ENCODE data around the gene DDR2.

The DDR2 gene

DNA sequence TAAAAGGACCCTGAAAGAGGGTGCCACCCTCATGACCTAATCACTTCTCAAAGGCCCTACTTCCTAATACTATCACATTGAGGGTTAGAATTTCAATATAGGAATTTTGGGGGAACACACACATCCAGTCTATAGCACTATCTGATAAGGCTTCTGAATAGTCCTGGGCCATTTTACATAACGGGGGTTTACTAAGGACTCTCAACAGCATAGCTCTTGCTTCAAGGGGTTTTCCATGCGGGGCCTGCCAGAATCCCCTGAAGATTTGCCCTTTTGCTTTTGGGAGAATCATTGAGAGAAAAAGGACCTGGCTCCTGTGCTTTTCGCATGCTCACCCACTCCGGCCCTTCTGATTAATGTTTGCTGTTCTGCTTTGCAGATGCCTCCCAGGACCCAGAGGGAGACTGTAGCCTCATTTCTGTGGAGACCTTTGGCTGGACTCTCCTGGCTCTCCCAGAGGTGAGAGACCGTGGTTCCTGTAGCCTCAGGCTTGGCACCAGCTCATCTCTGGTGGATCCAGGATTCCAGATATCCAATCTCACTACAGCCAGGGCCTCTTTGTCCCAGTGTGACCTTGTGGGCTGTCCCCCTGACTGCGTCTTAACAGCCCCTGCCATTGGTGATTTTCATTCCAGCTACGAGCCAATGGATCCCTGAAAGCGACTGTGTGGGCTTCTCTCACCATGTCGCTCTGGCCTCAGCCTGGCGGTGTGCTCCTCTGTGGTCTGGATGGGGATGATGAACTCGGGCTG lies 72.6 kb downstream of the DDR2 start:
- DNase-seq (ENCODE audit: low spot score), result no peak
- H3K4me3 ChIP-seq, result no peak overlapping the region
- TF ChIP-seq, protein P1, sequence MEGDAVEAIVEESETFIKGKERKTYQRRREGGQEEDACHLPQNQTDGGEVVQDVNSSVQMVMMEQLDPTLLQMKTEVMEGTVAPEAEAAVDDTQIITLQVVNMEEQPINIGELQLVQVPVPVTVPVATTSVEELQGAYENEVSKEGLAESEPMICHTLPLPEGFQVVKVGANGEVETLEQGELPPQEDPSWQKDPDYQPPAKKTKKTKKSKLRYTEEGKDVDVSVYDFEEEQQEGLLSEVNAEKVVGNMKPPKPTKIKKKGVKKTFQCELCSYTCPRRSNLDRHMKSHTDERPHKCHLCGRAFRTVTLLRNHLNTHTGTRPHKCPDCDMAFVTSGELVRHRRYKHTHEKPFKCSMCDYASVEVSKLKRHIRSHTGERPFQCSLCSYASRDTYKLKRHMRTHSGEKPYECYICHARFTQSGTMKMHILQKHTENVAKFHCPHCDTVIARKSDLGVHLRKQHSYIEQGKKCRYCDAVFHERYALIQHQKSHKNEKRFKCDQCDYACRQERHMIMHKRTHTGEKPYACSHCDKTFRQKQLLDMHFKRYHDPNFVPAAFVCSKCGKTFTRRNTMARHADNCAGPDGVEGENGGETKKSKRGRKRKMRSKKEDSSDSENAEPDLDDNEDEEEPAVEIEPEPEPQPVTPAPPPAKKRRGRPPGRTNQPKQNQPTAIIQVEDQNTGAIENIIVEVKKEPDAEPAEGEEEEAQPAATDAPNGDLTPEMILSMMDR (IDR thresholded peaks at IDR 0.05), result no peak
- H3K27ac ChIP-seq, result peak overlapping the region in 1 of 2 donors; percentile 8

DNA sequence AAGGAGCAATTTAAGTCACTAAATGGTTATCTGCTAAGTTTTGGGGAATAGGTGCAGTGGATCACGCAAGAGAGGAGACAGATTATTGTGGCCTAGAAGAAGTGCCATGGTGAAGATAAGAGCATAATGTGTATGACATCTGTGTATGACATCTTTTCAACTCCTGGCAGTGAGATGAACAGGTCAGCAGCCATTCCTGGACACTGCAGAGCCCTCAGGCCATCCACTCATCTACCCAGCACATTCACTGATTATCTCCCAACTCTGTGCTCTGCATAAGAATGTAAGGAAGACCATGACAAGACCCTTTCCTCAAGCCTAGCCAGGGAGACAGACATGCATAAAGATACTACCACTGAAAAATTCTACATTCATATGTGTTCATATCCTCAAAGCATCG lies 73.7 kb downstream of the DDR2 start:
- H3K4me3 ChIP-seq, result no peak overlapping the region
- H3K27ac ChIP-seq, result no peak overlapping the region
- DNase-seq (ENCODE audit: low spot score), result no peak
- TF ChIP-seq, protein P1 (IDR thresholded peaks at IDR 0.05), result no peak

DNA sequence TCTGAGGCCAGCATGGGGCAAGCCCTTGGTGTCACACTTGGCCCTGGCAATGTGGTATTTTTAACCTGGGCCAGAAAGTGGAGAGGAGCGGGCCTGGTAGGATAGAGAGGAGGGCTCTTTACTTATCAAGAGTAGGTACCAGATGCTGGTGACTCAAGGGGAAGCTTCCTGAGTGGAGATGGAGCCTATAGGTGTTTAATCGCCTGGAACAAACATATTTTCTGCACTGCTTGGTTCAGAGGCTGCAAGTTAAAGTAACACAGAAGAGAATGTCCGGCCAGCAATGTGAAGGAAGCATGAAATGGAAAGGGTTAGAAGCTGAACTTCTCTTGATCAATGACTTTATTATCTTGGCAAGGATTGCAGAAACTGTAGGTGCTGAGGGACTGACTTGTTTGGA lies 74.3 kb downstream of the DDR2 start:
- no peak for DNase-seq (ENCODE audit: low spot score)
- Histone ChIP-seq H3K27ac (no peak overlapping the region), H3K4me3 (no peak overlapping the region)
- TF ChIP-seq, protein P1 (IDR thresholded peaks at IDR 0.05), result no peak

DNA sequence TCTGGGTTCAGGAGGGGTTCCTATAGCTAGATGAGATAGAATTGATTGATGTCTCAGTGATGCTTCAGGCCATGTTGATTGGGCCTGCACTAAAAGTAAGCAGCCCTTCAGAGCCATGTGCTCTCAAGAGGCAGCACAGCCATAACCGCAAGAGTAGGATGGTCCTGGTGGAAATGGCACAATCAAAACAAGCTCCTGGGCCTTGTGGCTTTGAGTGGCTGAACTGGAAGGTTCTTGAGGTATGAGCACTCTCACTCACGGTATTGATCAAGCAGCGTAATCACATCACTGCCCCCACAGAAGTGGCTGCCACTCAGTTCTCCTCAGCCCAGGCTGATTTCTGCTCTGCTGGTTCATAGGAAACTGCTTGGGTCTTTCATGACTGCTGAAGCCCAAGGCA lies 76.0 kb downstream of the DDR2 start:
- Histone ChIP-seq H3K4me3 (no peak overlapping the region), H3K27ac (no peak overlapping the region)
- no peak for DNase-seq (ENCODE audit: low spot score)
- TF ChIP-seq, protein P1 (IDR thresholded peaks at IDR 0.05), result no peak

DNA sequence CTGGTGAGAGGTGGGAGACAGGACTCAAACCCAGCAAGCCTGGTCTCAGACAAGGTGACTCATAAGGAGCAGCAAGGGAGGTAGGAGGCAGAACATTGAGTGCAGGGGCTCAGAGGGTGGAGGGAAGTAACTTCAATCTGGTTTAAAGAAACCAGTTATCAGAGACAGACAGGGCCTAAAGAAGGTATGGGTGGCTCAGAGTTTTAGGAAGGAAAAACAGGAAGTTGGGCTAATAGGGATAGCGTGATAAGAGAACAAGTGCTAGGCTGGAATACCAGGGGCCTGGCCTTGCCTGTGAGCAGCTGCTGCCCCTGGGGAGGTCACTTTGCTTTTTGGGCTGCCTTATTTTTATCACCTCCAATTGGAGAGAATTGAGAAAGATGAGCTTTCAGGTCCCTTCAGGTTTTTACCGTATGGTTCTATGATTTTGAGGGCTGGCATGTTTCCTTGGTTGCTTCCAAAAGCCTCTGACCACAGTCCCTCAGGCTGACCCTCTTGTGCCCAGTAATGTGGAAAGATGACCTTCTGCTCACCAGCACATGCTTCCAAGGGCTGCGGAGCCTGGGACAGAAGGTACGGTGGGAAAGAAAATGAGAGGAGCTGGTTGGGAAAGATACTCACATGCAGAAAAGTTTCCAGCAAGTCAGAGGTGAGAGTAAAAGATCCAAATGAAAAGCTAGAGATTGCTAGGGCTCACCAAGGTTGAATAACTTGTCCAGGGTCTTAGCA lies 77.0 kb downstream of the DDR2 start:
- Histone ChIP-seq H3K4me3 (no peak overlapping the region), H3K27ac (peak overlapping the region in 1 of 2 donors; percentile 57)
- DNase-seq (ENCODE audit: low spot score), result no peak
- TF ChIP-seq, protein P1 (IDR thresholded peaks at IDR 0.05), result no peak

DNA sequence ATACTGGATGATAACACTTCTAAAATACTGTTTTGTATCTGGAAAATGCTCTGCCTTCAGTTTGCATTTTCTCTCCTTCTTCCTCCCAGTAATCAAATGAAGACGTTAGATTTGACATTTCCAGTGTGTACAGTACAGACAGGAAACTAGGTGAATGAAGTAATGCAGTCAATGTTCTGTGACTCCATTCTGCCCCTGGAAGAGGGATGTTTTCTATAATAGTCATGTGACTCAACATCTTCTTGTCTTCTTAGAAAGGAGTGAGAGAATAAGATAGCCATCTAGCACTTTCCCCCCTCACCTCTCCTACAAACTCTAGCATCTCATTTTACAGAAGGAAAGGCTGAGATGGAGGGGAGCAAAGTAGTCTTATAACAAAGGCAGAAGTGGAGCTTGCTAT lies 77.6 kb downstream of the DDR2 start:
- TF ChIP-seq, protein P1 (IDR thresholded peaks at IDR 0.05), result no peak
- no peak for DNase-seq (ENCODE audit: low spot score)
- Histone ChIP-seq H3K27ac (peak overlapping the region in 1 of 2 donors; percentile 57), H3K4me3 (no peak overlapping the region)

DNA sequence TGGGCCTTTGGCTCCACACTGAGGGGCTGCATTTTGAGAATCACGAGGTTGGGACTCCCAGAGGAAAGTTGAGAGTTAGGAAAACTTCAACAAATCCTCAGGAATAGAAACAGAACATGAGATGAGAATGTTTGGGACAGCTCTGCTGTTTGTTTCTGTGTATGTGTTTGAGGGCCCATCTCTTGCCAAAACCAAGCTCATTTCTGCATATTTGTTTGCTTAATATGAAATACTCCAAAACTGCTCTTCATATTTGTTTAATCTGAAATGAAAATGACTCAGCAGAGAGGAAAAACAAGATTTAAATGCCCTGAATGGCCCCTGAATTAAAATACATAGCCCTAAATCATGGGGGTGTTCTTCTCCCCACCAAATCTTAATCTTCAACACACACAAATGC lies 78.1 kb downstream of the DDR2 start:
- DNase-seq (ENCODE audit: low spot score), result no peak
- no peak overlapping the region for H3K4me3 ChIP-seq
- TF ChIP-seq, protein P1 (IDR thresholded peaks at IDR 0.05), result no peak
- H3K27ac ChIP-seq, result peak overlapping the region in 1 of 2 donors; percentile 61

Measured in coronary artery (tissue), 2 donors.